Kidney epithelial cell (primary cell): ENCODE data around the gene TMEM184C. TPM values are rescaled to one million over a fixed set of nuclear protein-coding genes. Genes with fewer than 3 reads are reported as not detected.

Experiments used
- DNase-seq: peaks from one replicate; pipeline ENCODE4 v3.0.0-alpha.2; 2010; ENCODE audit warnings: low read depth
- H3K27me3 ChIP-seq: 2 replicates; pipeline ENCODE4 v1.6.0; 2011; ENCODE audit warnings: low read length; ENCODE audit not compliant: control insufficient read depth, insufficient read depth
- H3K36me3 ChIP-seq: 2 replicates; pipeline ENCODE4 v1.5.1; 2011; ENCODE audit warnings: low read length; ENCODE audit not compliant: control insufficient read depth, insufficient read depth
- H3K4me3 ChIP-seq: 2 replicates; pipeline ENCODE4 v1.5.1; 2011; ENCODE audit warnings: low read depth, mild to moderate bottlenecking, control low read depth, low read length
- CTCF ChIP-seq: IDR thresholded peaks from 2 replicates; pipeline ENCODE4 v1.5.1; 2011; ENCODE audit warnings: mild to moderate bottlenecking, moderate library complexity, low read length, control low read depth, inconsistent platforms; ENCODE audit not compliant: insufficient read depth, poor library complexity, severe bottlenecking
- total RNA-seq: library from RNA; depleted of rRNA; stranded (reverse); fragments of >200 nt; gene quantifications from 2 replicates; pipeline ENCODE4 v1.2.3, GENCODE V29; 2015

TMEM184C gene
- total RNA-seq, 1 donor from 2014 or later: 37.6 TPM

GRCh38 chr4:147578593-147578992 is 38.6 kb upstream of the TMEM184C start:
- Histone ChIP-seq H3K27me3 (no peaks in the 10 kb centered on the region), H3K4me3 (no peak overlapping the region), H3K36me3 (no peaks in the 10 kb centered on the region)
- DNase-seq: no peak
- no peak for TF ChIP-seq CTCF

GRCh38 chr4:147580396-147580795 is 36.8 kb upstream of the TMEM184C start:
- TF ChIP-seq CTCF: no peak
- no peak for DNase-seq
- Histone ChIP-seq H3K36me3 (no peaks in the 10 kb centered on the region), H3K4me3 (no peak overlapping the region), H3K27me3 (no peaks in the 10 kb centered on the region)

- H3K4me3 ChIP-seq: no peak overlapping the region
- no peaks in the 10 kb centered on the region for H3K27me3 ChIP-seq
- no peak for DNase-seq
- H3K36me3 ChIP-seq: no peaks in the 10 kb centered on the region
- no peak for TF ChIP-seq CTCF
Observed at GRCh38 chr4:147581606-147582350, 35.4 kb upstream of the TMEM184C start.

- no peak overlapping the region for H3K4me3 ChIP-seq
- H3K36me3 ChIP-seq: no peaks in the 10 kb centered on the region
- TF ChIP-seq CTCF: no peak
- no peaks in the 10 kb centered on the region for H3K27me3 ChIP-seq
- no peak for DNase-seq
Observed at GRCh38 chr4:147582386-147583060, 34.7 kb upstream of the TMEM184C start.

- DNase-seq: no peak
- H3K4me3 ChIP-seq: no peak overlapping the region
- TF ChIP-seq CTCF: no peak
- H3K27me3 ChIP-seq: no peaks in the 10 kb centered on the region
- H3K36me3 ChIP-seq: no peaks in the 10 kb centered on the region
Observed at GRCh38 chr4:147583876-147584275, 33.3 kb upstream of the TMEM184C start.
